ENCODE data around the gene ESYT2. TPM values are rescaled to one million over a fixed set of nuclear protein-coding genes. Genes with fewer than 3 reads are reported as not detected.

ESYT2 gene
- total and polyA plus RNA-seq, 2 of the 4 experiments (the other 2 are of a cell fraction): 26.7 to 69.9 TPM

DNA sequence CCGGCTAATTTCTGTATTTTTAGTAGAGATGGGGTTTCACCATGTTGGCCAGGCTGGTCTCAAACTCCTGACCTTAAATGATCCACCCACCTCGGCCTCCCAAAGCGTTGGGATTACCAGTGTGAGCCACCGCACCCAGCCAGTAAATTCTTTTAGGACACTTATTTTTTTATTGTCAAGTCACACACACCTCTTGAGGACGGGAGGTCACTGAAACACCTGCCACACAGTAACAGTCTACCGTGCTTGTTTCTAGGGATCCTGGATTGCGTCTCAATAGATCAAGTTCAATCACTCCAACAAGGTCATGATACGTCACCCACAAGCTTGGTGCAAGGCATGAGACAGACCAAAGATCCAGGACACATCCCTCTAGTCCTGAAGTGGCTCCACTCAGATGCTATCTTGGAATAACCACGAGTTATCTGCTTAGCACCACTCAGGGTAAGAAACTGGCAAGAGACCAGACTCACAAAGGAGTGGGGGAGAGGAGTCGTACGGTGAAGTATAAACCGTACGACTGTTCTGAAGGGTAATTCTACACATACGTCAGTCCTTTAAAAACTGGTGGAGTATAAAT, 65.8 kb downstream of the ESYT2 start:
- H4K8ac ChIP-seq (ENCODE audit: low read depth in 2 of 2, low read length in 2 of 2): no peak overlapping the region
- CTCF ChIA-PET: no interaction called here
- in situ Hi-C loops (cut with MboI; ENCODE audit: low sequenced_read_pairs): no loop called here
- intact Hi-C loops (cut with micrococcal nuclease): no loop called here
- no peaks in the 10 kb centered on the region for H3K4me1 ChIP-seq (ENCODE audit: control insufficient read depth, insufficient read depth, low read length)
- H3K14ac ChIP-seq (replicated peaks; ENCODE audit: low read depth, low read length): no peak overlapping the region
- H2AK9ac ChIP-seq (replicated peaks; ENCODE audit: low read depth, low read length, poor library complexity): no peak overlapping the region
- peaks cover 42% of the 10 kb centered on the region for H3K36me3 ChIP-seq (ENCODE audit: control insufficient read depth, insufficient read depth, low read length)
- BruUV-seq (replicated peaks): no TSS peak
- no peaks in the 10 kb centered on the region for H4K20me1 ChIP-seq (ENCODE audit: insufficient read depth, low read length)
- peaks cover 3% of the 10 kb centered on the region; the same call in 1 of the 2 replicates for H3K9me1 ChIP-seq (ENCODE audit: insufficient read depth, low read length)
- H2BK20ac ChIP-seq (ENCODE audit: low read depth, low read length): no peak overlapping the region
- H3K4ac ChIP-seq (ENCODE audit: low read depth, low read length): no peak overlapping the region
- dilution Hi-C loops (cut with HindIII; ENCODE audit: low sequenced_read_pairs, unreplicated experiment): no loop called here
- H3K9ac ChIP-seq (ENCODE audit: low read depth, low read length): no peak overlapping the region
- 100% methylated on average over 5 of the region's 14 CpGs; no CpG with 5 or more reads in 1 of the 2 experiments for WGBS, 2 experiments (ENCODE audit: extremely low coverage in 2 of 2, insufficient read length in 1 of 2)
- H2AFZ ChIP-seq (replicated peaks; ENCODE audit: low read length, poor library complexity): no peak overlapping the region
- no peak for ATAC-seq (ENCODE audit: low read depth)
- no peaks in the 10 kb centered on the region for H3K27me3 ChIP-seq (ENCODE audit: control insufficient read depth, insufficient read depth, low read length)
- H3K9me3 ChIP-seq (ENCODE audit: control insufficient read depth, insufficient read depth, low read length): no peaks in the 10 kb centered on the region
- H3K27ac ChIP-seq (ENCODE audit: insufficient read depth, low read length): no peak overlapping the region
- no peak overlapping the region for H3K18ac ChIP-seq (ENCODE audit: low read depth, low read length)
- H2BK15ac ChIP-seq (ENCODE audit: low read depth, low read length): no peak overlapping the region
- no peak overlapping the region for H4K5ac ChIP-seq (ENCODE audit: low read depth, low read length)
- TF ChIP-seq CEBPB (IDR thresholded peaks at IDR 0.05; ENCODE audit: low read depth, low read length) (no peak), MXI1 (IDR thresholded peaks at IDR 0.05; ENCODE audit: borderline replicate concordance, low read depth, low read length) (no peak), MAFK (IDR thresholded peaks at IDR 0.05; ENCODE audit: low read depth, low read length) (no peak), MAZ (IDR thresholded peaks at IDR 0.05; ENCODE audit: borderline replicate concordance, low read depth, low read length) (no peak), RFX5 (IDR thresholded peaks at IDR 0.05; ENCODE audit: low read depth, low read length) (no peak), NFE2L2 (IDR thresholded peaks at IDR 0.05; ENCODE audit: low read depth, low read length) (no peak), POLR2A (IDR thresholded peaks at IDR 0.05; ENCODE audit: low read depth, low read length) (no peak), SMC3 (IDR thresholded peaks at IDR 0.05; ENCODE audit: low read depth, low read length) (no peak), RCOR1 (IDR thresholded peaks at IDR 0.05; ENCODE audit: insufficient replicate concordance, low read length) (no peak), FOS (IDR thresholded peaks at IDR 0.05; ENCODE audit: low read depth, low read length) (no peak), CHD1 (IDR thresholded peaks at IDR 0.05; ENCODE audit: low read depth, low read length) (no peak), RAD21 (IDR thresholded peaks at IDR 0.05; ENCODE audit: low read length) (no peak)
- TF ChIP-seq, protein P1, sequence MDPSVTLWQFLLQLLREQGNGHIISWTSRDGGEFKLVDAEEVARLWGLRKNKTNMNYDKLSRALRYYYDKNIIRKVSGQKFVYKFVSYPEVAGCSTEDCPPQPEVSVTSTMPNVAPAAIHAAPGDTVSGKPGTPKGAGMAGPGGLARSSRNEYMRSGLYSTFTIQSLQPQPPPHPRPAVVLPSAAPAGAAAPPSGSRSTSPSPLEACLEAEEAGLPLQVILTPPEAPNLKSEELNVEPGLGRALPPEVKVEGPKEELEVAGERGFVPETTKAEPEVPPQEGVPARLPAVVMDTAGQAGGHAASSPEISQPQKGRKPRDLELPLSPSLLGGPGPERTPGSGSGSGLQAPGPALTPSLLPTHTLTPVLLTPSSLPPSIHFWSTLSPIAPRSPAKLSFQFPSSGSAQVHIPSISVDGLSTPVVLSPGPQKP (IDR thresholded peaks at IDR 0.05; ENCODE audit: borderline replicate concordance, low read depth, low read length): no peak
- TF ChIP-seq, protein P2, sequence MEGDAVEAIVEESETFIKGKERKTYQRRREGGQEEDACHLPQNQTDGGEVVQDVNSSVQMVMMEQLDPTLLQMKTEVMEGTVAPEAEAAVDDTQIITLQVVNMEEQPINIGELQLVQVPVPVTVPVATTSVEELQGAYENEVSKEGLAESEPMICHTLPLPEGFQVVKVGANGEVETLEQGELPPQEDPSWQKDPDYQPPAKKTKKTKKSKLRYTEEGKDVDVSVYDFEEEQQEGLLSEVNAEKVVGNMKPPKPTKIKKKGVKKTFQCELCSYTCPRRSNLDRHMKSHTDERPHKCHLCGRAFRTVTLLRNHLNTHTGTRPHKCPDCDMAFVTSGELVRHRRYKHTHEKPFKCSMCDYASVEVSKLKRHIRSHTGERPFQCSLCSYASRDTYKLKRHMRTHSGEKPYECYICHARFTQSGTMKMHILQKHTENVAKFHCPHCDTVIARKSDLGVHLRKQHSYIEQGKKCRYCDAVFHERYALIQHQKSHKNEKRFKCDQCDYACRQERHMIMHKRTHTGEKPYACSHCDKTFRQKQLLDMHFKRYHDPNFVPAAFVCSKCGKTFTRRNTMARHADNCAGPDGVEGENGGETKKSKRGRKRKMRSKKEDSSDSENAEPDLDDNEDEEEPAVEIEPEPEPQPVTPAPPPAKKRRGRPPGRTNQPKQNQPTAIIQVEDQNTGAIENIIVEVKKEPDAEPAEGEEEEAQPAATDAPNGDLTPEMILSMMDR (conservative IDR thresholded peaks at IDR 0.05; ENCODE audit: low read depth, low read length): no peak
- TF ChIP-seq, protein P3, sequence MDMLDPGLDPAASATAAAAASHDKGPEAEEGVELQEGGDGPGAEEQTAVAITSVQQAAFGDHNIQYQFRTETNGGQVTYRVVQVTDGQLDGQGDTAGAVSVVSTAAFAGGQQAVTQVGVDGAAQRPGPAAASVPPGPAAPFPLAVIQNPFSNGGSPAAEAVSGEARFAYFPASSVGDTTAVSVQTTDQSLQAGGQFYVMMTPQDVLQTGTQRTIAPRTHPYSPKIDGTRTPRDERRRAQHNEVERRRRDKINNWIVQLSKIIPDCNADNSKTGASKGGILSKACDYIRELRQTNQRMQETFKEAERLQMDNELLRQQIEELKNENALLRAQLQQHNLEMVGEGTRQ (IDR thresholded peaks at IDR 0.05; ENCODE audit: low read depth, low read length): no peak
- POLR2A ChIA-PET (ENCODE audit: unreplicated experiment): no interaction called here
- H2BK5ac ChIP-seq (ENCODE audit: low read depth, low read length, poor library complexity, severe bottlenecking): no peak overlapping the region
- no peak overlapping the region for H3K56ac ChIP-seq (ENCODE audit: extremely low read depth, insufficient read depth, low read length)
- H3K79me1 ChIP-seq (ENCODE audit: low read depth in 1 of 2, low read length in 2 of 2): peaks cover 0 to 3% of the 10 kb centered on the region in 2 experiments; a peak in 3 of 4 replicates
- H3K4me3 ChIP-seq (ENCODE audit: insufficient read depth, low read depth, low read length): no peak overlapping the region
- H4K91ac ChIP-seq (ENCODE audit: insufficient read depth, low read depth, low read length): no peak overlapping the region
- no peak for DNase-seq
- H2BK120ac ChIP-seq (ENCODE audit: low read depth, low read length): no peak overlapping the region
- no peak overlapping the region for H2AK5ac ChIP-seq (ENCODE audit: low read depth, low read length)
- no peak overlapping the region for H3K4me2 ChIP-seq (ENCODE audit: low read depth, low read length)
- H3K23ac ChIP-seq (ENCODE audit: low read depth, low read length): no peak overlapping the region
